Astrocyte (in vitro differentiated cells and primary cell): Measurements from ENCODE around the gene CRYBG3. TPM values are rescaled to one million over a fixed set of nuclear protein-coding genes. Genes with fewer than 3 reads are reported as not detected.

Experiments used
- DNase-seq: peaks from one replicate; pipeline ENCODE4 v3.0.0-alpha.2; 2010; ENCODE audit warnings: low read depth
- FAIRE-seq: peaks from 2 replicates; lab custom pipeline; 2011; peaks lifted over from hg19 to GRCh38; lab: Jason Lieb, UNC
- H2AFZ ChIP-seq: 2 replicates; pipeline ENCODE4 v1.6.0; 2012; ENCODE audit warnings: low read depth, low read length, inconsistent platforms
- H3K27ac ChIP-seq: 2 replicates; pipeline ENCODE4 v1.5.1; 2011; ENCODE audit warnings: low read depth, low read length, inconsistent platforms
- H3K27me3 ChIP-seq: 2 replicates; pipeline ENCODE4 v1.6.0; 2011; ENCODE audit warnings: low read length, inconsistent platforms; ENCODE audit not compliant: insufficient read depth
- H3K36me3 ChIP-seq: 2 replicates; pipeline ENCODE4 v1.5.1; 2011; ENCODE audit warnings: low read length, inconsistent platforms; ENCODE audit not compliant: insufficient read depth
- H3K4me1 ChIP-seq: 2 replicates; pipeline ENCODE4 v1.5.1; 2011; ENCODE audit warnings: low read length, inconsistent platforms; ENCODE audit not compliant: insufficient read depth
- H3K4me2 ChIP-seq: 2 replicates; pipeline ENCODE4 v1.6.0; 2012; ENCODE audit warnings: low read length, inconsistent platforms
- H3K4me3 ChIP-seq: 2 replicates; pipeline ENCODE4 v1.5.1; 2011; ENCODE audit warnings: low read depth, mild to moderate bottlenecking, low read length, inconsistent platforms; ENCODE audit not compliant: insufficient read depth
- H3K79me2 ChIP-seq: 2 replicates; pipeline ENCODE4 v1.6.0; 2012; ENCODE audit warnings: mild to moderate bottlenecking, low read length, inconsistent platforms; ENCODE audit not compliant: insufficient read depth
- H3K9ac ChIP-seq: 2 replicates; pipeline ENCODE4 v1.6.0; 2012; ENCODE audit warnings: mild to moderate bottlenecking, low read length, inconsistent platforms
- H3K9me3 ChIP-seq: 2 replicates; pipeline ENCODE4 v1.5.1; 2012; ENCODE audit warnings: low read depth, mild to moderate bottlenecking, low read length, inconsistent platforms; ENCODE audit not compliant: insufficient read depth
- H4K20me1 ChIP-seq: 2 replicates; pipeline ENCODE4 v1.6.0; 2012; ENCODE audit warnings: low read length, inconsistent platforms; ENCODE audit not compliant: insufficient read depth
- H3K27ac Mint-ChIP-seq: one replicate; pipeline ENCODE4 v1.8.0; 2021; ENCODE audit warnings: mild to moderate bottlenecking, mixed read lengths; ENCODE audit not compliant: unreplicated experiment
- H3K27me3 Mint-ChIP-seq: one replicate; pipeline ENCODE4 v1.8.0; 2021; ENCODE audit warnings: low read depth, mixed read lengths; ENCODE audit not compliant: unreplicated experiment
- H3K36me3 Mint-ChIP-seq: one replicate; pipeline ENCODE4 v1.8.0; 2021; ENCODE audit warnings: low read depth, mixed read lengths; ENCODE audit not compliant: unreplicated experiment
- H3K4me1 Mint-ChIP-seq: one replicate; pipeline ENCODE4 v1.8.0; 2021; ENCODE audit warnings: low read depth, mixed read lengths; ENCODE audit not compliant: unreplicated experiment
- H3K4me3 Mint-ChIP-seq: one replicate; pipeline ENCODE4 v1.8.0; 2021; ENCODE audit warnings: mild to moderate bottlenecking, moderate library complexity, mixed read lengths; ENCODE audit not compliant: unreplicated experiment
- H3K9me3 Mint-ChIP-seq: one replicate; pipeline ENCODE4 v1.8.0; 2021; ENCODE audit warnings: mild to moderate bottlenecking, mixed read lengths; ENCODE audit not compliant: unreplicated experiment
- EZH2 ChIP-seq: IDR thresholded peaks from 2 replicates; pipeline ENCODE4 v1.6.1; 2012; ENCODE audit warnings: mild to moderate bottlenecking, low read length, inconsistent platforms; ENCODE audit not compliant: insufficient read depth
- total RNA-seq: library from RNA; stranded (reverse); gene quantifications from 2 replicates; pipeline ENCODE4 v1.2.1, GENCODE V29; 2021
- TF ChIP-seq, protein P1 (sequence below): IDR thresholded peaks from 2 replicates; pipeline ENCODE4 v1.5.1; 2011; ENCODE audit warnings: low read depth, mild to moderate bottlenecking, inconsistent platforms, low read length, moderate library complexity; ENCODE audit not compliant: insufficient read depth

The CRYBG3 gene
- total RNA-seq, 1 donor from 2014 or later, result 13.0 TPM

DNA sequence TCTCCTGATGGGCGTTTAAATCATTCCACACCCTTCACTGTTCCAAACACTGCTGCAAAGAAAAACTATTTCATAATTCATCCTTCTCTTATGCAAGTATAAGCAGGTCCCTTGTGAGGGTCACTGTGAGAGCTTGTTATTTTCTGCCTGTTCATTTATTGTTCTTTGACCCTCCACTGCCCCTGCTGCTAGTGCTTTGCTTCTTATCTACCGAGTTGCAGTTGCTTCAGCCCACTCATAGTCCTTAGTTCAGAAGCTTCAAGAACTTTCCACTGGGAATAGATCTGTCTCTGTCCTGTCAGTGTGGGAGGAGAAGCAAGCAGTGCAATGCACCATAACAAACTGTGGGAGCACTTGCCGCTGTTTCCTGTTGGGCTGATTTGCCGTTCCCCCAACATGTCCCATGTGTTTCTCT lies 110.6 kb downstream of the CRYBG3 start:
- Histone ChIP-seq H3K9ac (no peak overlapping the region), H3K9me3 (no peaks in the 10 kb centered on the region), H3K79me2 (no peaks in the 10 kb centered on the region), H3K27me3 (no peaks in the 10 kb centered on the region), H3K4me3 (no peak overlapping the region), H3K36me3 (peaks cover 5% of the 10 kb centered on the region), H3K4me1 (no peaks in the 10 kb centered on the region), H2AFZ (no peak overlapping the region), H3K27ac (no peak overlapping the region), H4K20me1 (no peaks in the 10 kb centered on the region), H3K4me2 (no peak overlapping the region)
- no peak overlapping the region for H3K27ac Mint-ChIP-seq
- TF ChIP-seq, protein P1, sequence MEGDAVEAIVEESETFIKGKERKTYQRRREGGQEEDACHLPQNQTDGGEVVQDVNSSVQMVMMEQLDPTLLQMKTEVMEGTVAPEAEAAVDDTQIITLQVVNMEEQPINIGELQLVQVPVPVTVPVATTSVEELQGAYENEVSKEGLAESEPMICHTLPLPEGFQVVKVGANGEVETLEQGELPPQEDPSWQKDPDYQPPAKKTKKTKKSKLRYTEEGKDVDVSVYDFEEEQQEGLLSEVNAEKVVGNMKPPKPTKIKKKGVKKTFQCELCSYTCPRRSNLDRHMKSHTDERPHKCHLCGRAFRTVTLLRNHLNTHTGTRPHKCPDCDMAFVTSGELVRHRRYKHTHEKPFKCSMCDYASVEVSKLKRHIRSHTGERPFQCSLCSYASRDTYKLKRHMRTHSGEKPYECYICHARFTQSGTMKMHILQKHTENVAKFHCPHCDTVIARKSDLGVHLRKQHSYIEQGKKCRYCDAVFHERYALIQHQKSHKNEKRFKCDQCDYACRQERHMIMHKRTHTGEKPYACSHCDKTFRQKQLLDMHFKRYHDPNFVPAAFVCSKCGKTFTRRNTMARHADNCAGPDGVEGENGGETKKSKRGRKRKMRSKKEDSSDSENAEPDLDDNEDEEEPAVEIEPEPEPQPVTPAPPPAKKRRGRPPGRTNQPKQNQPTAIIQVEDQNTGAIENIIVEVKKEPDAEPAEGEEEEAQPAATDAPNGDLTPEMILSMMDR, result no peak
- TF ChIP-seq EZH2, result no peak
- DNase-seq (no peak), FAIRE-seq (no peak)
- H3K36me3 Mint-ChIP-seq, result peaks cover 9% of the 10 kb centered on the region
- no peak overlapping the region for H3K4me3 Mint-ChIP-seq
- peaks cover 4% of the 10 kb centered on the region for H3K4me1 Mint-ChIP-seq
- no peaks in the 10 kb centered on the region for H3K9me3 Mint-ChIP-seq
- H3K27me3 Mint-ChIP-seq, result no peaks in the 10 kb centered on the region

DNA sequence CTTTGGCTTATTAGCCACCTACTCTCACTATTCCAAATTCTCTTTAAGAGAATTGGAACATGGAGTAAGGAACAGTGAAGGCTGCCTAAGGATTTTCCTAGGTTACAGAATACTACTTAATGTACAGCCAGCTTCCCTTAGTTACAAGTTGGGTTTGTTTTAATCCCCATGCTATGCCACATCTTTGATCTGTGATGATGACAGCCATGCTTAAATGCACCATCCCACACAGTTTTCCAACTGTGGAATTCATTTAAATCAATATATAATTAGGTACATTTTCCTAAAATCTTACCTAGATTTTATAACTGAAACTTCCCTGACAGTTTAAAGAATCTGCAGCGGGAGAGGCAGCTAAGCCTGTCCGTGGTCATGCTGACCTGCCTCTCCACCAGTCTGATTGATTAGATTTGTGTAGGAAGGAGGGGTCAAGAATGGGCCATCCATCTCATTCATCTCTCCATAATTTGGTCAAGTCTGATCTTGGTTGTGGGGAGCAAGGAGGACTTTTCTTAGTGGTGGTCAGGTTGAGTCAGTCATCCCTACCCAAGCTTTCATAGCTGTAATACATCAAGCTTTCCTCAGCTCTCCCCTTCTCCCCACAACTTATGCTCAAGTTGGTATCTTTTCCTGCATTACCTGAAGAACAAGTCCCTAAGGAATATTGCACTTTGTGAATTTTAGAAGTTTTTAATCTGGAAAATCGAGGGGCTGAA lies 113.3 kb downstream of the CRYBG3 start:
- peaks cover 4% of the 10 kb centered on the region for H3K4me1 Mint-ChIP-seq
- Histone ChIP-seq H2AFZ (no peak overlapping the region), H3K36me3 (peaks cover 12% of the 10 kb centered on the region), H3K4me3 (no peak overlapping the region), H3K79me2 (no peaks in the 10 kb centered on the region), H3K9ac (no peak overlapping the region), H4K20me1 (no peaks in the 10 kb centered on the region), H3K27me3 (no peaks in the 10 kb centered on the region), H3K27ac (no peak overlapping the region), H3K9me3 (no peaks in the 10 kb centered on the region), H3K4me2 (no peak overlapping the region), H3K4me1 (no peaks in the 10 kb centered on the region)
- no peaks in the 10 kb centered on the region for H3K9me3 Mint-ChIP-seq
- DNase-seq (no peak), FAIRE-seq (no peak)
- TF ChIP-seq EZH2, result no peak
- TF ChIP-seq, protein P1, result no peak
- H3K36me3 Mint-ChIP-seq, result peaks cover 7% of the 10 kb centered on the region
- H3K27me3 Mint-ChIP-seq, result no peaks in the 10 kb centered on the region
- H3K27ac Mint-ChIP-seq, result no peak overlapping the region
- H3K4me3 Mint-ChIP-seq, result no peak overlapping the region

DNA sequence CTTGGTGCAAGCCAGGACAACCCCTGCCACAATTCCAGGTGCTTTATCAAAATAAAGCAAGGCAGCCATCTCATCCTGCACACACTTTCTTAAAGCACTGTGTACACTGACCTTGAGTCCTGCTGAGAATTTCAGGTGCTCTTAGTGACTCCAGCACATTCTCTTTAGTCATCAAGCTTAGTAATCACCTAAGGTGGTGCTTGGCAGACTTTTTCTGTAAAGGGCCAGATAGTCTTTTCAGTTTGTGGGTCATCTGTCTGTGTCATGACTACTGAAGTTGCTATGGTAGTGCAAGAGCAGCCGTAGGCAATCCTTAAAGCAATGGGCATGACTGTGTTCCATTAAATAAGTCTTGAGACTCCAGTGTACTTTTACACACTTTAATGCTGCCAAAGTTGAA lies 114.0 kb downstream of the CRYBG3 start:
- Histone ChIP-seq H3K4me3 (no peak overlapping the region), H3K36me3 (peaks cover 12% of the 10 kb centered on the region), H3K4me2 (no peak overlapping the region), H3K4me1 (no peaks in the 10 kb centered on the region), H3K9ac (no peak overlapping the region), H2AFZ (no peak overlapping the region), H3K27ac (no peak overlapping the region), H3K27me3 (no peaks in the 10 kb centered on the region), H3K9me3 (no peaks in the 10 kb centered on the region), H3K79me2 (no peaks in the 10 kb centered on the region), H4K20me1 (no peaks in the 10 kb centered on the region)
- H3K4me1 Mint-ChIP-seq, result peaks cover 4% of the 10 kb centered on the region
- no peaks in the 10 kb centered on the region for H3K9me3 Mint-ChIP-seq
- DNase-seq, result no peak
- H3K27me3 Mint-ChIP-seq, result no peaks in the 10 kb centered on the region
- TF ChIP-seq, protein P1, result no peak
- no peak for TF ChIP-seq EZH2
- H3K36me3 Mint-ChIP-seq, result peaks cover 5% of the 10 kb centered on the region
- FAIRE-seq, result no peak
- H3K27ac Mint-ChIP-seq, result no peak overlapping the region
- no peak overlapping the region for H3K4me3 Mint-ChIP-seq
